Uterus (tissue), 4 donors: Measurements from ENCODE around the gene KLC4. TPM values are rescaled to one million over a fixed set of nuclear protein-coding genes. Genes with fewer than 3 reads are reported as not detected.

ENCODE experiments used
- DNase-seq, 2 donors: peaks; one replicate each; pipeline ENCODE4 v3.0.0-alpha.2; 2019 to 2020
- H3K27ac ChIP-seq, 2 donors: fragments of 200-600 bp; sonication (generic); 1 replicate in 1 of 2; 2 replicates in 1 of 2; pipeline ENCODE4 v1.5.1; 2016 to 2018
- H3K27me3 ChIP-seq, 2 donors: fragments of 200-600 bp; sonication (generic); one replicate each; pipeline ENCODE4 v1.5.1; 2018 to 2019; ENCODE audit warnings: control low read depth in 1 of 2
- H3K36me3 ChIP-seq, 2 donors: fragments of 200-600 bp; sonication (generic); one replicate each; pipeline ENCODE4 v1.5.1; 2019; ENCODE audit warnings: control low read depth in 1 of 2
- H3K4me1 ChIP-seq, 2 donors: fragments of 200-600 bp; sonication (generic); one replicate each; pipeline ENCODE4 v1.5.1; 2018 to 2019; ENCODE audit warnings: control low read depth in 1 of 2
- H3K4me3 ChIP-seq, 2 donors: fragments of 200-600 bp; sonication (generic); 1 replicate in 1 of 2; 2 replicates in 1 of 2; pipeline ENCODE4 v1.5.1; 2018 to 2019; ENCODE audit warnings: mild to moderate bottlenecking in 1 of 2
- H3K9me3 ChIP-seq, 2 donors: fragments of 200-600 bp; sonication (generic); one replicate each; pipeline ENCODE4 v1.5.1; 2019; ENCODE audit warnings: control low read depth in 1 of 2
- CTCF ChIP-seq, 4 experiments: fragments of 200-600 bp in 2 of 4; fragments of 450-650 bp in 2 of 4; sonication (generic) in 2 of 4; IDR thresholded peaks; one replicate each; pipeline ENCODE4 v1.5.1; 2016 to 2019; ENCODE audit warnings: antibody characterized with exemption in 4 of 4, mild to moderate bottlenecking in 2 of 4, moderate library complexity in 1 of 4
- POLR2A ChIP-seq, 2 donors: fragments of 450-650 bp; IDR thresholded peaks; one replicate each; pipeline ENCODE4 v1.6.1; 2016; ENCODE audit warnings: antibody characterized with exemption in 2 of 2, mild to moderate bottlenecking in 1 of 2, moderate library complexity in 1 of 2
- intact Hi-C: fragments of 100-400 bp; cut with DNase I; formaldehyde crosslinking; loops from one replicate; pipeline ENCODE4 v1.15.1; 2023; ENCODE audit warnings: low total_unique reads
- total RNA-seq, 4 donors: library from RNA; depleted of rRNA in 3 of 4; stranded (reverse); fragments of >200 nt in 3 of 4; gene quantifications; one replicate each; pipeline versions ENCODE4 v1.1.0 to v1.2.4, GENCODE V29; 2014 to 2023
- donor health status: DM: yes; HTN: yes; CAD: no.

The KLC4 gene
- total RNA-seq, 4 donors from 2014 or later = 2.8 to 30.6 (median 27.2) TPM

- Histone ChIP-seq H3K4me1 (peaks cover 0 to 4% of the 10 kb centered on the region in 2 donors), H3K36me3 (no peaks in the 10 kb centered on the region), H3K9me3 (no peaks in the 10 kb centered on the region), H3K27ac (peak overlapping the region; percentile 85 to 94), H3K27me3 (no peaks in the 10 kb centered on the region), H3K4me3 (peak overlapping the region; percentile 69 to 80)
- TF ChIP-seq POLR2A (IDR thresholded peaks at IDR 0.05) = no peak
- no peak for TF ChIP-seq CTCF (IDR thresholded peaks at IDR 0.05)
- intact Hi-C loops = loop anchor here (10.0 kb wide), 1 partner anchor 48 kb away; no protein-coding TSS in a partner anchor
- peak; percentile 47 for DNase-seq
Observed at GRCh38 chr6:43076464-43077332, 17.3 kb downstream of the KLC4 start.

- intact Hi-C loops = loop anchor here (10.0 kb wide), 1 partner anchor 47 kb away; no protein-coding TSS in a partner anchor
Observed at GRCh38 chr6:43077333-43077809, 17.9 kb downstream of the KLC4 start.

GRCh38 chr6:43077981-43078511 lies 18.6 kb downstream of the KLC4 start:
- intact Hi-C loops = loop anchor here (10.0 kb wide), 1 partner anchor 47 kb away; no protein-coding TSS in a partner anchor
- Histone ChIP-seq H3K4me1 (peaks cover 0 to 4% of the 10 kb centered on the region in 2 donors), H3K27ac (peak overlapping the region; percentile 85 to 94), H3K27me3 (no peaks in the 10 kb centered on the region), H3K9me3 (no peaks in the 10 kb centered on the region), H3K36me3 (no peaks in the 10 kb centered on the region), H3K4me3 (peak overlapping the region in 1 of 2 donors; percentile 80)
- peak; percentile 55 to 58 for DNase-seq
- TF ChIP-seq POLR2A (IDR thresholded peaks at IDR 0.05) = no peak
- TF ChIP-seq CTCF (IDR thresholded peaks at IDR 0.05) = no peak

More at GRCh38 chr6:43077333-43077809, 17.9 kb downstream of the KLC4 start:
- no peak for DNase-seq
- H3K9me3 ChIP-seq = no peaks in the 10 kb centered on the region
- no peaks in the 10 kb centered on the region for H3K36me3 ChIP-seq
- peak overlapping the region; percentile 85 to 94 for H3K27ac ChIP-seq
- H3K4me1 ChIP-seq = peaks cover 0 to 4% of the 10 kb centered on the region in 2 donors
- H3K4me3 ChIP-seq = peak overlapping the region; percentile 69 to 80
- no peak for TF ChIP-seq POLR2A (IDR thresholded peaks at IDR 0.05)
- no peak for TF ChIP-seq CTCF (IDR thresholded peaks at IDR 0.05)
- H3K27me3 ChIP-seq = no peaks in the 10 kb centered on the region

- intact Hi-C loops = loop anchor here (10.0 kb wide), 1 partner anchor 46 kb away; no protein-coding TSS in a partner anchor
- no peak overlapping the region for H3K4me3 ChIP-seq
Observed at GRCh38 chr6:43078691-43079090, 19.3 kb downstream of the KLC4 start.

More at GRCh38 chr6:43078691-43079090, 19.3 kb downstream of the KLC4 start:
- Histone ChIP-seq H3K9me3 (no peaks in the 10 kb centered on the region), H3K36me3 (no peaks in the 10 kb centered on the region), H3K27me3 (no peaks in the 10 kb centered on the region), H3K27ac (peak overlapping the region; percentile 85 to 94), H3K4me1 (peaks cover 0 to 4% of the 10 kb centered on the region in 2 donors)
- DNase-seq = no peak
- no peak for TF ChIP-seq CTCF (IDR thresholded peaks at IDR 0.05)
- TF ChIP-seq POLR2A (IDR thresholded peaks at IDR 0.05) = no peak
